Measurements from ENCODE around the gene C1orf21.

Gene C1orf21

GRCh38 chr1:184487531-184488193 lies 100.8 kb downstream of the C1orf21 start:
- DNase-seq: no peak

GRCh38 chr1:184489908-184490307 lies 103.1 kb downstream of the C1orf21 start:
- no peak for DNase-seq

GRCh38 chr1:184492536-184492935 lies 105.7 kb downstream of the C1orf21 start:
- peak; percentile 14 for DNase-seq

GRCh38 chr1:184493987-184494388 lies 107.2 kb downstream of the C1orf21 start:
- no peak for DNase-seq

- no peak for DNase-seq
Observed at GRCh38 chr1:184494929-184495328, 108.1 kb downstream of the C1orf21 start.

- DNase-seq: no peak
Observed at GRCh38 chr1:184497959-184498723, 111.3 kb downstream of the C1orf21 start.

- no peak for DNase-seq
Observed at GRCh38 chr1:184499616-184500015, 112.8 kb downstream of the C1orf21 start.

- no peak for DNase-seq
Observed at GRCh38 chr1:184502161-184502560, 115.3 kb downstream of the C1orf21 start.

GRCh38 chr1:184503221-184503749 lies 116.5 kb downstream of the C1orf21 start:
- DNase-seq: no peak

- no peak for DNase-seq
Observed at GRCh38 chr1:184504040-184504954, 117.5 kb downstream of the C1orf21 start.

- DNase-seq: no peak
Observed at GRCh38 chr1:184504955-184505338, 118.1 kb downstream of the C1orf21 start.

- DNase-seq: no peak
Observed at GRCh38 chr1:184506481-184506880, 119.7 kb downstream of the C1orf21 start.

GRCh38 chr1:184507165-184507564 lies 120.3 kb downstream of the C1orf21 start:
- no peak for DNase-seq

GRCh38 chr1:184507604-184508280 lies 120.9 kb downstream of the C1orf21 start:
- no peak for DNase-seq

GRCh38 chr1:184509105-184509504 lies 122.3 kb downstream of the C1orf21 start:
- no peak for DNase-seq

- no peak for DNase-seq
Observed at GRCh38 chr1:184510110-184510509, 123.3 kb downstream of the C1orf21 start.

GRCh38 chr1:184512724-184513123 lies 125.9 kb downstream of the C1orf21 start:
- DNase-seq: no peak

- DNase-seq: no peak
Observed at GRCh38 chr1:184513421-184513820, 126.6 kb downstream of the C1orf21 start.

- DNase-seq: no peak
Observed at GRCh38 chr1:184513966-184514365, 127.1 kb downstream of the C1orf21 start.

- no peak for DNase-seq
Observed at GRCh38 chr1:184514447-184514846, 127.6 kb downstream of the C1orf21 start.

- no peak for DNase-seq
Observed at GRCh38 chr1:184517130-184517529, 130.3 kb downstream of the C1orf21 start.

- DNase-seq: no peak
Observed at GRCh38 chr1:184518736-184519357, 132.0 kb downstream of the C1orf21 start.

Data from hematopoietic multipotent progenitor cell treated with erythropoietin and hydrocortisone succinate and interleukin-3 and kit ligand, for 8 days (in vitro differentiated cells).